Body of pancreas (tissue), 4 donors: ENCODE data around the gene ADRA1B. TPM values are rescaled to one million over a fixed set of nuclear protein-coding genes. Genes with fewer than 3 reads are reported as not detected.
A peak's percentile ranks its signal among the peaks of the same experiment; 100 is the strongest.

Experiments
- ATAC-seq: fragments of 150-250 bp; one replicate; pipeline ENCODE4 v1.9.1; 2016
- DNase-seq, 4 donors: peaks; one replicate each; pipeline ENCODE4 v3.0.0-alpha.2; 2019
- H3K27ac ChIP-seq, 4 donors: fragments of 200-600 bp; sonication (generic); 1 replicate in 3 of 4; 2 replicates in 1 of 4; pipeline versions ENCODE4 v1.5.1 to v1.6.1; 2016 to 2019; ENCODE audit warnings: mild to moderate bottlenecking in 1 of 4, mixed read lengths in 1 of 4, moderate library complexity in 1 of 4
- H3K27me3 ChIP-seq, 2 donors: fragments of 200-600 bp; sonication (generic); one replicate each; pipeline ENCODE4 v1.6.0; 2016; ENCODE audit warnings: mild to moderate bottlenecking in 1 of 2
- H3K36me3 ChIP-seq, 2 donors: fragments of 200-600 bp; sonication (generic); replicated peaks in 1 of 2; 2 replicates each; pipeline ENCODE4 v1.5.1; 2016; ENCODE audit warnings: low read depth in 2 of 2; ENCODE audit not compliant: insufficient read depth in 1 of 2
- H3K4me1 ChIP-seq: fragments of 200-600 bp; sonication (generic); one replicate; pipeline ENCODE4 v1.6.0; 2016
- H3K4me3 ChIP-seq, 2 donors: fragments of 200-600 bp; sonication (generic); 1 replicate in 1 of 2; 2 replicates in 1 of 2; pipeline ENCODE4 v1.5.1; 2016 to 2019
- H3K9me3 ChIP-seq, 3 donors: fragments of 200-600 bp; sonication (generic); 1 replicate in 2 of 3; 2 replicates in 1 of 3; pipeline ENCODE4 v1.5.1; 2016
- CTCF ChIP-seq, 7 experiments: fragments of 450-650 bp in 4 of 7; fragments of 200-600 bp in 3 of 7; sonication (generic) in 3 of 7; IDR thresholded peaks; one replicate each; pipeline ENCODE4 v1.5.1; 2016 to 2019; ENCODE audit warnings: antibody characterized with exemption in 7 of 7
- POLR2A ChIP-seq, 3 donors: fragments of 450-650 bp; IDR thresholded peaks; one replicate each; pipeline ENCODE4 v1.6.1; 2016; ENCODE audit warnings: antibody characterized with exemption in 3 of 3, mild to moderate bottlenecking in 2 of 3
- WGBS, 2 donors: methylation state at CpG; one replicate each; pipeline ENCODE4 v1.1.5; 2017; 5-methylcytosine and 5-hydroxymethylcytosine counted together
- intact Hi-C: fragments of 100-400 bp; cut with DNase I; formaldehyde crosslinking; loops from one replicate; pipeline ENCODE4 v1.15.1; 2023
- total RNA-seq, 2 donors: library from RNA; depleted of rRNA; stranded (reverse); fragments of >200 nt; gene quantifications; one replicate each; pipeline ENCODE4 v1.1.0, GENCODE V29; 2016

The ADRA1B gene
- total RNA-seq, 2 donors from 2014 or later: 0.26 to 4.0 TPM

DNA sequence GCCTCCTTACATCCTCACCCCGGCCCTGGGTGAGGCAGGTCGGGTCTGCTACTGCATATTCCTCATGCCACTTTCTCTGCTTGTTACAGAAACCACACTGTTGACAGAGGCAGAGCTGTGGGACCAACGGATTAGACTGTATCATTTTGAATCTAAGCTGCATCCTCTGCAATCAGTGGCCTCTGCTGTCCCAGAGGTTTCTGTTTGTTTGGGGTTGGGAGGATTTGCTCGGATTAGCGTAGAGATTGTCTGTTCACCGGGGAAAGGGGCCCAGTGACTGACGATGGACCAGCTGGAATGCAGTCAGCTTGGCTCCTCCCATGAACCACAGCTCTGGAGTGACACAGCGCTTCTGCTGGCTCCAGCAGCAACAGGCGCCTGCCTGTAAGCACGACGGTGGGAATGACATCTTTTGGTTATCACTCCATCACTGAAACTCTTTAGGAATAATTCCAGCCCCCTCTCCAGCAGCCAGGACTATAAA is 37.3 kb upstream of the ADRA1B start:
- H3K4me3 ChIP-seq: no peak overlapping the region

DNA sequence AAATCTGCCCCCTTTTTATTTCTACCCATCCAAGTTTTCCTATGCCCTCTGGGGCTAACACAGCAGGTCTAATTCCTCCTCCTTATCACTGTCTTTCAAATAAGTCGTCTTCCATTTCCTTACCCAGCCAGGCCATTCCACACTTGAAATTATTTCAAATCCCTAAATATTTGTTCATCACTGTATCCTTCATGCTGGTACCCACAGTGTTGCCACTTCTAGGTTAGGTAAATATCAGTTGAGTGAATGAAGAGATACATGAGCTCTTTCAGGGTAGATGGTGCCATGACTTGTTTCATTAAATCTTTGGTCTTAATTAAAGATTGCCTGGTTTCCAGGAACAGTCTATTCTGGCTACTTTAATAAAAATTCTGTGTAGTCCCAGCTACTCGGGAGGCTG is 35.6 kb upstream of the ADRA1B start:
- WGBS, 2 donors: 46 to 64% methylated on average over 2 of the region's 2 CpGs
- no peaks in the 10 kb centered on the region for H3K4me1 ChIP-seq
- TF ChIP-seq POLR2A (IDR thresholded peaks at IDR 0.05) (no peak), CTCF (IDR thresholded peaks at IDR 0.05) (no peak)
- no peaks in the 10 kb centered on the region for H3K27me3 ChIP-seq
- no peak overlapping the region for H3K27ac ChIP-seq
- intact Hi-C loops: no loop called here
- DNase-seq (no peak), ATAC-seq (no peak)
- H3K9me3 ChIP-seq: no peaks in the 10 kb centered on the region
- H3K36me3 ChIP-seq: no peaks in the 10 kb centered on the region
- no peak overlapping the region for H3K4me3 ChIP-seq

More for the DNA sequence above, 37.3 kb upstream of the ADRA1B start:
- 2 to 18% methylated on average over 8 to 11 of the region's 11 CpGs for WGBS, 2 donors
- H3K4me1 ChIP-seq: no peaks in the 10 kb centered on the region
- DNase-seq (peak in 3 of 4 donors; percentile 27 to 40 (median 39)), ATAC-seq (peak; percentile 57)
- no peak for TF ChIP-seq CTCF (IDR thresholded peaks at IDR 0.05)
- H3K27ac ChIP-seq: no peak overlapping the region
- H3K9me3 ChIP-seq: no peaks in the 10 kb centered on the region
- no peaks in the 10 kb centered on the region for H3K27me3 ChIP-seq
- intact Hi-C loops: no loop called here
- no peaks in the 10 kb centered on the region for H3K36me3 ChIP-seq

DNA sequence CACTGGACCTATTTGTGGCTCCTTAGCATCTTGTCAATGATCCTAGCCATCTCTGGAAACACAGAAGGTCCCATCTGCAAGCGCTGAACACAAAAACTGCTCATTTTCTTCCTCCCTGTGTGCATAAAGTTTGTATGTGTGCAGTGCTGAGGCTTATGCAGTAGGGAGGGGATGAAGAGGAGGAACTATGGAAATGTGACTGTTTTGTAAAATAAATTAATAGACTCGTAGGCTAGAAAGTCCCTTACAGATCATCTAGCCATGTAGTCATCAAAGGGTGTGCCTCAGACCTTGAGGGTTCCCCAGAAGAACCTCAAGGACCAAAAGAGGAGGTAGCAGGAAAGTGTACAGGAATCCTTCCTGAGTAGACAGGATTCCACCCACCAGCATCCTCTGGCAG is 34.3 kb upstream of the ADRA1B start:
- Histone ChIP-seq H3K4me1 (no peaks in the 10 kb centered on the region), H3K27ac (no peak overlapping the region), H3K36me3 (no peaks in the 10 kb centered on the region), H3K4me3 (no peak overlapping the region), H3K27me3 (no peaks in the 10 kb centered on the region), H3K9me3 (no peaks in the 10 kb centered on the region)
- WGBS, 2 donors: 43 to 61% methylated on average over 2 of the region's 2 CpGs
- DNase-seq (no peak), ATAC-seq (no peak)
- intact Hi-C loops: no loop called here
- TF ChIP-seq POLR2A (IDR thresholded peaks at IDR 0.05) (no peak), CTCF (IDR thresholded peaks at IDR 0.05) (no peak)

DNA sequence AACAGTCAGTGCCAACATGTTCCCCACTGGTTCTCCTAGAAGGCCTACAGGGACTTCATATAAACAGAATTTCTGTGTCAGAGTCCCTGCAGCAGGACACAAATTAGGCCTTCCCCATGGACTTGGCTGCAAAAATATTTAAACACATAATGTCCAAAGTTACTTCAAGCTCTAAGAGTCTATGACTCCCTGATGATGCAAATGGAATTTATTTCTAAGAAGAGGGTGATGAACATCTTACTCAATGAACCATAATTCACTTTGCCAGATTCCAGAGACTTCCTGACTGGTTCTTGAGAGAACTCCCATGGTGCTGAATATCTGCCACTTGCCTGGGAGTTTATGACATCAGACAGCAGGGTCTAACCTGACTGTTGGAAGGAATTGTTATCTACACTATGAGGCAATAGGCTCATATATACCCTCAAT is 32.7 kb upstream of the ADRA1B start:
- no peaks in the 10 kb centered on the region for H3K36me3 ChIP-seq
- H3K27ac ChIP-seq: no peak overlapping the region
- intact Hi-C loops: no loop called here
- no peaks in the 10 kb centered on the region for H3K4me1 ChIP-seq
- ATAC-seq (peak; percentile 45), DNase-seq (no peak)
- no peak for TF ChIP-seq CTCF (IDR thresholded peaks at IDR 0.05)
- TF ChIP-seq POLR2A (IDR thresholded peaks at IDR 0.05): no peak
- H3K9me3 ChIP-seq: no peaks in the 10 kb centered on the region
- H3K4me3 ChIP-seq: no peak overlapping the region
- H3K27me3 ChIP-seq: no peaks in the 10 kb centered on the region

DNA sequence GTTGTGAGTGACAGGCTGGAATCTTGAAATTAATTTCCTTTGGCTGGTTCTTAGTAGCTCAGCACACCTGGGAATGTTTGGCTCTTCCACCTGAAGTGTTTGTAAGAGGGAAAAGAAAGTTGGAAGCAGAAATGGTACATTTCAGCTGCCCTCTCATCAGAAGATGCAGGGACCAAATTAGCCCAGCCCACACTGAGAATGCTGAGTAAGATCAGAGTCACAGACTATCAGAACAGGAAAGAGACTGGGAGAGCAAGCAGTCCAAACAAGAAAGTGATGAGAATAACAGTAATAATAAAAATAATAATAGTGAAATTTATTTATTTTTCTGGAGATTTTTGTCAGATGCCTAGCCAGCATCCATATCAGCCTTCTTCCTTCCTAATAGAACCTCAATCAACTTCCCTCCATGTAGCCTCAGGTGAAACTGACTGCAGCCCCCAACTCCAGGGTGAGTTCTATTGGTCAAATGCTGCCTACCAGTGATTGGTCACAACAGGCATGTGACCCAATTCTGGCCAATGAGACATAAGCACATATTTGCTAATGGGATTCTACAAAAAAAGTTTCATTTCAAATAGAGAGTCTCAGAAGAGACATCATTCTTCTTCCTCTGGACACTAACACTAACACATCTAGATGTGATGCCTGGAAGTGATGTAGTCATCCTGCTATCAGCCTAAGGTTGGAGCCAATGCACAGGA is 31.2 kb upstream of the ADRA1B start:
- Histone ChIP-seq H3K27me3 (no peaks in the 10 kb centered on the region), H3K36me3 (no peaks in the 10 kb centered on the region), H3K9me3 (no peaks in the 10 kb centered on the region), H3K4me3 (no peak overlapping the region), H3K27ac (no peak overlapping the region), H3K4me1 (no peaks in the 10 kb centered on the region)
- intact Hi-C loops: no loop called here
- TF ChIP-seq CTCF (IDR thresholded peaks at IDR 0.05) (no peak), POLR2A (IDR thresholded peaks at IDR 0.05) (no peak)
- DNase-seq (no peak), ATAC-seq (no peak)
